H7 (cell line): Measurements from ENCODE around the gene PRR7. TPM values are rescaled to one million over a fixed set of nuclear protein-coding genes. Genes with fewer than 3 reads are reported as not detected.

Experiments used
- DNase-seq: peaks from one replicate; pipeline ENCODE4 v3.0.0; 2012
- H3K27me3 ChIP-seq: 2 replicates; pipeline ENCODE4 v1.6.0; 2011; ENCODE audit warnings: mild to moderate bottlenecking, low read length; ENCODE audit not compliant: control insufficient read depth, insufficient read depth
- H3K36me3 ChIP-seq: replicated peaks from 2 replicates; pipeline ENCODE4 v1.5.1; 2011; ENCODE audit warnings: low read length; ENCODE audit not compliant: control insufficient read depth, insufficient read depth
- H3K4me3 ChIP-seq: 2 replicates; pipeline ENCODE4 v1.5.1; 2011; ENCODE audit warnings: low read depth, mild to moderate bottlenecking, control low read depth, low read length, moderate library complexity; ENCODE audit not compliant: insufficient read depth
- total RNA-seq: library from RNA; depleted of rRNA; stranded (reverse); fragments of >200 nt; shearing (Covaris generic); gene quantifications from 2 replicates; pipeline ENCODE4 v1.2.3, GENCODE V29; 2014

Gene PRR7
- total RNA-seq, 1 experiment from 2014 or later: 12.1 TPM

GRCh38 chr5:177449140-177450061 lies 2.8 kb downstream of the PRR7 start:
- Histone ChIP-seq H3K36me3 (no peaks in the 10 kb centered on the region), H3K27me3 (peaks cover 25% of the 10 kb centered on the region), H3K4me3 (no peak overlapping the region)
- DNase-seq: no peak

- H3K36me3 ChIP-seq: no peaks in the 10 kb centered on the region
- peaks cover 22% of the 10 kb centered on the region for H3K27me3 ChIP-seq
- no peak for DNase-seq
- H3K4me3 ChIP-seq: no peak overlapping the region
Measured at GRCh38 chr5:177450667-177451424, 4.2 kb downstream of the PRR7 start.

GRCh38 chr5:177452688-177453638 lies 6.3 kb downstream of the PRR7 start:
- Histone ChIP-seq H3K4me3 (no peak overlapping the region), H3K27me3 (peaks cover 14% of the 10 kb centered on the region), H3K36me3 (peaks cover 6% of the 10 kb centered on the region)
- no peak for DNase-seq

GRCh38 chr5:177453852-177454396 lies 7.3 kb downstream of the PRR7 start:
- DNase-seq: no peak
- peaks cover 10% of the 10 kb centered on the region for H3K36me3 ChIP-seq
- H3K27me3 ChIP-seq: peaks cover 13% of the 10 kb centered on the region
- peak overlapping the region; percentile 77 for H3K4me3 ChIP-seq

GRCh38 chr5:177454397-177455035 lies 7.9 kb downstream of the PRR7 start:
- peak; percentile 99 for DNase-seq
- Histone ChIP-seq H3K27me3 (peaks cover 13% of the 10 kb centered on the region), H3K4me3 (peak overlapping the region; percentile 77), H3K36me3 (peaks cover 10% of the 10 kb centered on the region)

GRCh38 chr5:177455036-177455660 lies 8.5 kb downstream of the PRR7 start:
- DNase-seq: peak; percentile 98
- Histone ChIP-seq H3K36me3 (peaks cover 15% of the 10 kb centered on the region), H3K27me3 (peaks cover 13% of the 10 kb centered on the region), H3K4me3 (peak overlapping the region; percentile 77)

- peak overlapping the region; percentile 77 for H3K4me3 ChIP-seq
- peaks cover 20% of the 10 kb centered on the region for H3K36me3 ChIP-seq
- DNase-seq: peak; percentile 99
- H3K27me3 ChIP-seq: peaks cover 13% of the 10 kb centered on the region
Measured at GRCh38 chr5:177455661-177456590, 9.3 kb downstream of the PRR7 start.

GRCh38 chr5:177456591-177456964 lies 10.0 kb downstream of the PRR7 start:
- H3K4me3 ChIP-seq: no peak overlapping the region
- H3K27me3 ChIP-seq: peaks cover 13% of the 10 kb centered on the region
- peaks cover 20% of the 10 kb centered on the region for H3K36me3 ChIP-seq
- no peak for DNase-seq

- H3K27me3 ChIP-seq: peaks cover 13% of the 10 kb centered on the region
- no peak overlapping the region for H3K4me3 ChIP-seq
Measured at GRCh38 chr5:177456976-177457851, 10.6 kb downstream of the PRR7 start.

GRCh38 chr5:177457852-177458681 lies 11.5 kb downstream of the PRR7 start:
- DNase-seq: no peak
- Histone ChIP-seq H3K27me3 (peaks cover 12% of the 10 kb centered on the region), H3K36me3 (peaks cover 25% of the 10 kb centered on the region), H3K4me3 (no peak overlapping the region)

More at GRCh38 chr5:177456976-177457851, 10.6 kb downstream of the PRR7 start:
- peaks cover 22% of the 10 kb centered on the region for H3K36me3 ChIP-seq
- peak; percentile 99 for DNase-seq

- Histone ChIP-seq H3K36me3 (peaks cover 29% of the 10 kb centered on the region), H3K27me3 (peaks cover 4% of the 10 kb centered on the region), H3K4me3 (no peak overlapping the region)
- peak; percentile 72 for DNase-seq
Measured at GRCh38 chr5:177458912-177459350, 12.3 kb downstream of the PRR7 start.
